NCI-H82 treated with DMSO at 0.1 percent for 48 hours (cell line): ENCODE measurements around the gene SMAP1.

Source experiments
- DNase-seq: peaks from one replicate; lab custom pipeline; 2025; ENCODE audit not compliant: unreplicated experiment; lab: John Stamatoyannopoulos, UW

SMAP1 gene

GRCh38 chr6:70884074-70884983, 216.6 kb downstream of the SMAP1 start:
- DNase-seq, result peak; percentile 15

- no peak for DNase-seq
These were observed 218.4 kb downstream of the SMAP1 start for GRCh38 chr6:70886071-70886470.

- no peak for DNase-seq
These were observed 219.0 kb downstream of the SMAP1 start for GRCh38 chr6:70886661-70887060.

- DNase-seq, result no peak
These were observed 221.6 kb downstream of the SMAP1 start for GRCh38 chr6:70889270-70889669.

GRCh38 chr6:70894001-70894400, 226.3 kb downstream of the SMAP1 start:
- DNase-seq, result no peak

- no peak for DNase-seq
These were observed 232.4 kb downstream of the SMAP1 start for GRCh38 chr6:70900047-70900446.

GRCh38 chr6:70901324-70901723, 233.6 kb downstream of the SMAP1 start:
- DNase-seq, result no peak

GRCh38 chr6:70903665-70904452, 236.2 kb downstream of the SMAP1 start:
- no peak for DNase-seq

GRCh38 chr6:70905742-70906141, 238.1 kb downstream of the SMAP1 start:
- DNase-seq, result no peak
